GM11168 (cell line): ENCODE results near the gene PLCL2.

ENCODE experiments used
- in situ Hi-C: fragments of 300-500 bp; cut with MboI; formaldehyde crosslinking; loops from one replicate; pipeline ENCODE4 v1.12.0; 2022; ENCODE audit warnings: low sequenced_read_pairs; ENCODE audit not compliant: unreplicated experiment

The PLCL2 gene

DNA sequence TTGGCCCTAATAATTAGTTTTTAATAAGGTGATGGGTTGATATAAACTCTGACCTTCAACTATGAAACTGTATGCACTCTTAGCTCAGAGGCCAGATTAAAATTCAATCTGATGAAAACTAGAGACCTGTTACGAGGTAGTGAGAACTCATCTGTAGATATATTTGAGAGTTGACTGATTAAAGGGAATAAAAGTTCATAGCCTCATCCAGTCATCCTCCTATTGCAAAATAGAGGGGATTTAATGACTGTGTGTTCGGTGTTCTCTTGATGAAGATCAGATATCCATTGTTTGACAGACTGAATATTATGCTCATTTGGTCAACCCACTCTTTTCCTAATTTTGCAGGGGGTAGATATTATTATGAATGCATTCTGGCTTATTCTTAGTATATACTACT is 23.3 kb upstream of the PLCL2 start:
- in situ Hi-C loops: no loop called here

GRCh38 chr3:16864610-16865313 is 20.0 kb upstream of the PLCL2 start:
- in situ Hi-C loops: no loop called here

- in situ Hi-C loops: no loop called here
These were observed 19.4 kb upstream of the PLCL2 start for GRCh38 chr3:16865335-16865734.

- in situ Hi-C loops: no loop called here
These were observed 18.2 kb upstream of the PLCL2 start for GRCh38 chr3:16866571-16866970.

GRCh38 chr3:16868513-16868912 is 16.2 kb upstream of the PLCL2 start:
- in situ Hi-C loops: no loop called here

DNA sequence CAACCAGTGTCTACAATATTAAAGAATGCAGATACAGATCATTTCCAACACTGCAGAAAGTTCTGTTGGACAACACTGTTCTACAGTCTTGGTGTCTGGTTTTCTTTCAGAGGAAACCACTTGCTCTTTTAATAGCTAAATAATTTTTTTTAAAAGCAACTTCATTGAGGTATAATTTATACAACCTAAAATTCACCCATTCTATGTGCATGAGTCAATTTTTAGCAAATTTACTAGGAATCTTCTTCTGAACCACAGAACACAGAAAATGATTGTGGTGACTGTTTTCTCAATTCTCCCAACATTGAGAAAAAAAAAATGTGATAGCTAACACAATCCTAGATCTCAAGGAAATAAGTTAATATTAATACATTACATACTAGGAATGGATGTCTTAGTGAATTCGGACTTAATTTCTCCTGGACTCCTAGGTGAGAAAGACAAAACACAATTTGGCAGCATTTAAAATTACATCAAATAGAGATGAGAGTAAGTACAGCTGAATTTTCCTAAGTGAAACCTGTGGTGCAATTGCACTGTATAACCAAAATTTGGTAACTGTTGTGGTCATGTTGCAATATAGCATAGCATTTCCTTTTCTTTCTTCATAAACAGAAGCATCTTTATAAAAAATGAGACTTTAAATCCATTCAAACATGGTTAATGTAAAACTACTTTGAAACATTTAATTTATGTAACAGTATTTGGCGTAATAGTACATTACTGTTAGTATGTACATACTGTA is 15.3 kb upstream of the PLCL2 start:
- in situ Hi-C loops: no loop called here

DNA sequence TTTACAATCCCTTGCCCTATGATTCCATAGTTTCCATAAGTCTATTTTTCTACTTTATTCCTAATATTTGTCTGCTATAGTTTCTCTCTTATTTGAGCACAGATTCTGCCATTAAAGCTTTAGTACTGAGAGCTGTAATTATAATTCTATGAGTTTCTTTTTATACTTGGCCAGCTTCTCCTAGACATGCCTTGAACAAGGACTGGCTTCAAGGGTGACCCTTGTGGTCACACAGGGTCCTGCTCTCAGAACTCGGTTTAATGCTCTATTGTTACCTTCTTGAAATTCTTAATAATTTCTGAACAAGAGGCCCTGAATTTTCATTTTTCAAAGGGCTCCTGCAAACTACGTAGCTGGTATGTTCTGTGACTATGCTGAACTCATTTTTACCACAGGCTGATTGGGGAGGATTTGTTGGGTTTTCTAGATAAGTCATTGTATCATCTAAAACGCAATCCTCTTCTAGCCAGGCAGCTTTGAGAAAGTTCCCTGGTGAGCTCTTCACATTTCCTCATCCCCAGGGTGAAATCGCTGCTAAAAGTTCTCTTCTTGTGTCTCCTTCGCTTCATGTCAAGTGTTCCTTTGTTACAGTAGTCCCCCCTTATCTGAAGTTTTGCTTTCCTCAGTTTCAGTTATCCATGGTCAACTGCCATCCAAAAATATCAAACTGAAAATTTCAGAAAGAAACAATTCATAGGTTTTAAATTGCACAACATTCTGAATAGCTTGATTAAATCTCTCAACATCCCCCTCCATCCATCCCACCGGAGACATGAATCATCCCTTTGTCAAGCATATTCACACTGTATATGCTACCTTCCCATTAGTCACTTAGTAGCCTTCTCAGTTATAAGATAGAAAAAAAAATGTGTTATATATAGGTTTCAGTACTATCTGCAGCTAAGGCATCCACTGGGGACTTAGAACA is 12.6 kb upstream of the PLCL2 start:
- in situ Hi-C loops: no loop called here

DNA sequence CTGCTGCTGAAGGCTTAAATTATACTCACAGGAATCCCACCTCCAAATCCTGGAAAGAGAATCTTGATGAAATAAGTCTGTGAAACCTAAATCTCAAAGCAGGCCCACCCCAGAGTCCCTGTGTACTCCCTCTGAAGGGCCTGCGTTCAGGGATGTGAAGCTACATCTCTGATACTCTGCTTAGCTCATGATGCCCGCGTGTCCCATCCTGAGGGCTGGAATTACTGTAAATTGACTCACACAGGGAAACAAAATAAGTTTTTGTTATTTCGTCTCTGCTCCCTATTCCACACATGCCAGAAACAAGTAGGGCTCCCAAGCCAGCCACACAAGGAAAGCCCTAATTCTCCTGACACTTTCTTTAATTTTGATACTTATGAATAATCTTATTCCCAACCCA is 10.9 kb upstream of the PLCL2 start:
- in situ Hi-C loops: no loop called here

DNA sequence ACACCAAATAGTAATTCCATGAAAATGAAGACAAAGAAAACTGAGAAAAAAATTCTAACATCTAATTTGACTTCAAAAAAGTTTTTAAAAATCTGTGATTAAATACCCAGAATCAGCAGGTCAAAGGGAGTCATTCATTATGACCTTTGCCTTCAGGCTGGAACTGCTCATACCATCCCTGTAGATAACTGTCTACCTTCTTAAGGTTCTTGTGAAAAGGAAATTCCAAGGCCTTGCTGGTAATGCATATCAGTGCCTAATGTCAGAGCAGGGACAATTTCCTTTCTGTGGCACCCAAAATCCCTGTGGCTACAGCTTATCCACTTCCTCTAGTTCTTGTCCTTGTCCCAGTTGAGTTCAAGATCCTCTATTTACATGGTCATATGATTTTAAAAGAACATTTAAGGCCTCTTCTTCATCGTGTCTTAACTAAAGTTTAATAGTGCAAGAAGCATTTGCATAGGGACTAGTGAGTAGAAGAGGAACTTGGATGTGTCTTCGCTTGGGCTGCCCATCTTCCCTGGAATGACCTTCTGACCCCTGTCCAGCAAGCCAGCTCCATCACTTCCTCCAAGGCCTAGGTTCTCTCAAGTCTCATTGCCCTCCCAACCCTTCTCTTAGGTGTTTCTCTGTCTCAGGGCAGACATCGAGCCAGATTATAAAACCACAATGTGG is 8.7 kb upstream of the PLCL2 start:
- in situ Hi-C loops: no loop called here

DNA sequence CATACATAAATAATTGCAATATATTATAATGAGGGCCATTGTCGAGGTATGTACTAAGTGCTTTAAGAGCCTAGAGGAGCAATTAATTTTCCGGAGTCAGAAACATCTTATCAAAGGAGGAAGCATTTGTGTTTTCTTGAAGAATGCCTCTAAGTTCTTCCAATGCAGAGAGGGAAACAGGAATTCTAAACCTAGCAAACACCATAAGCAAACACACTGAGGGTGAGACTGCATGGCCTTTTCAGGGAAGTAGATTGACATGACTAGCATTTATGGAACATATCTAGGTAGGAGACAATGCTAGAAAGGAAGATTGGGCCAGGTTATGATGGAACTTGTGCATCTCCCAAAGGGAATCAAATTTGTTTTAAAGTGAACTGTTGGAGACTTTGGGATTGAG is 7.2 kb upstream of the PLCL2 start:
- in situ Hi-C loops: no loop called here

DNA sequence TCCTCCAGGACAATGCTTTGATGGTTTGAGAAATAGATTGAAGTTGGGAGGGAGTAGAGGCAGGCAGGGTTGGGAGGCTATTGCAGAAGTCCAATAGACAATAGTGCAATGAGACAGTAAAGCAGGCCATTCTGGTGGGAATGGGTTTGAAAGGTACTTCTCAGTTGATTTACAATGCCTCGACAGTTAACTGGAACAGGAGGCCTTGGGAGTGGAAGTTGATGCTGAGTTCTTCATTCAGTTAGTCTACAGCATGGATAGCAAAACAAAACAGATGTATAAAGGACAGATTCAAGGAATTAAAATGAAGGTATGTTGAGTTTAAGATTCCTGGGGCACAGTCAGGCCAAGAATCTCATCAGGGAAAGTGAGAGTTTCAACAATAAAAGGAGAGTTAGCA is 6.8 kb upstream of the PLCL2 start:
- in situ Hi-C loops: no loop called here

GRCh38 chr3:16881896-16882630 is 2.7 kb upstream of the PLCL2 start:
- in situ Hi-C loops: no loop called here

- in situ Hi-C loops: no loop called here
These were observed 1.6 kb upstream of the PLCL2 start for GRCh38 chr3:16883057-16883722.

GRCh38 chr3:16883723-16884083 is 1.1 kb upstream of the PLCL2 start:
- in situ Hi-C loops: no loop called here

- in situ Hi-C loops: no loop called here
These were observed 539 bp upstream of the PLCL2 start for GRCh38 chr3:16884084-16884747.

DNA sequence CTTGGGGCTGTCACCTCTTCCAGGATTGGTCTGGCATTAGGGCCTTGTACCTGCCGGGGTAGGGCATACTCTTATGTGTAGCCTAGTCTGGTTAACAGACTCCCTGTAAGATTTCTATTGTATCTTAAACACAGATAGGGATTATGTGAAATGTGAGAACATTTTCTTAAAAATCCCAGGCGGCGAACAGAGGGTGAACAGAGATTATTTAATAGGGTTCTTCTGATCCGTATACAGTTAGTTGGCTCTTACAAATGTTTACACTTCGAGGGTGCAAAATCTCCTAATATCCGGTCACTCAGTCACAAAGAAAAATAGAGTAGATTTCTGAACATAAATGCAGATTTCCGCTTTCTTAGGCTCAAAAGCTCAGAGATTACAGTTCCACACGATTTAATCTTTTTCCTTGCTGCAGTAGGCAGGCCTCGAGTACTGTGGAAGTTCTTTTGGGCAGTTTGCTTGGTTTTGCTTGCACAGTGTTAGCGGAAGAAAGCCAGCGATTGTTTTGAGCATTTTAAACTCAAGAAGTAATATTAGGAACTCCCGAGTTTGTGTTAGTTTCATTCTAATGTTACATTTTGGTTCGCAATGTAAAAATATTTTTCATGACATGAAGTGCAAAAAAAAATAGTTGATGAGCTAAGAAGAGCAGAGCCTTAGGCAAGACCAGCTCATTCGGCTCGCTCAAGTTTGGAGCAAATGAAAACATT is 993 bp downstream of the PLCL2 start:
- in situ Hi-C loops: no loop called here

DNA sequence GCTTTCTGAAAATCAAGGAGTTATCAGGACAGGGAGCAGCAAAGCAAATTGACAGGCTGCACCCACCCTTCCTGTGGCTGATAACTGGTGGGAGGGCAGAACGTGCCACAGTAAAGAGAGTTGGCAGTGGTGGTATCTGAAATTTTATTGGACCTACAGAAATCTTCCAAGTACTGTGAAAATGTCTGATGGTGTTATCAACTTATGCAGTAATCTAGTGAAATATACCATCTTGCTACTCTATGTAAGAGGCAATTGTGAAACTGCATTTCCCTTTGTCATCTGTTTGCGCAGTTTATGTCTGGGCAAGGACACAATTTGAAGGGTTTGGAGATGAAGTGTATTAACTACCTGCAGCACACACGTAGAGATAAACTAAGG is 1.5 kb downstream of the PLCL2 start:
- in situ Hi-C loops: no loop called here

- in situ Hi-C loops: no loop called here
These were observed 2.4 kb downstream of the PLCL2 start for GRCh38 chr3:16887130-16887529.
